K562 (cell line): Measurements from ENCODE around the gene EPS8L1. TPM values are rescaled to one million over a fixed set of nuclear protein-coding genes. Genes with fewer than 3 reads are reported as not detected.
A peak's percentile ranks its signal among the peaks of the same experiment; 100 is the strongest.

Experiments
- NCOA4 ChIP-seq: fragments of 450-650 bp; IDR thresholded peaks from 2 replicates; pipeline ENCODE4 v1.6.1; 2018; ENCODE audit warnings: mild to moderate bottlenecking; ENCODE audit not compliant: partially characterized antibody
- PHF8 ChIP-seq: fragments of 200-600 bp; sonication (generic); IDR thresholded peaks from 2 replicates; pipeline ENCODE4 v1.6.1; 2012; ENCODE audit warnings: mixed run types, mild to moderate bottlenecking, inconsistent platforms, low read length, moderate library complexity, borderline replicate concordance
- PURB ChIP-seq: sonication (generic); formaldehyde crosslinking; IDR thresholded peaks from 2 replicates; pipeline ENCODE4 v1.9.0; 2021; ENCODE audit warnings: low read depth, mild to moderate bottlenecking, missing genetic modification reagents
- SAP30 ChIP-seq: fragments of 200-600 bp; sonication (generic); IDR thresholded peaks from 2 replicates; pipeline ENCODE4 v1.6.1; 2012; ENCODE audit warnings: borderline replicate concordance, low read depth, mild to moderate bottlenecking, moderate library complexity, low read length, control low read depth, inconsistent platforms; ENCODE audit not compliant: insufficient read depth, poor library complexity, severe bottlenecking
- SIRT6 ChIP-seq: IDR thresholded peaks from one replicate; pipeline ENCODE4 v1.6.1; 2012; ENCODE audit warnings: low read depth, mild to moderate bottlenecking, control low read depth, inconsistent platforms, low read length, moderate library complexity
- SMARCC2 ChIP-seq: fragments of 450-650 bp; IDR thresholded peaks from 2 replicates; pipeline ENCODE4 v1.6.1; 2017; ENCODE audit warnings: antibody characterized with exemption, moderate library complexity, mild to moderate bottlenecking, low read depth
- SP1 ChIP-seq: sonication (generic); formaldehyde crosslinking; IDR thresholded peaks from 2 replicates; pipeline ENCODE4 v1.8.1; 2022; ENCODE audit warnings: mild to moderate bottlenecking, missing genetic modification reagents
- polyA plus RNA-seq, 8 experiments: library from polyadenylated mRNA; depleted of rRNA in 4 of 8; stranded (reverse) in 5 of 8; unstranded in 3 of 8; fragments of >200 nt; fragmentation: Nextera tagmentation in 2 of 8; fragmentation: Illumina TruSeq in 1 of 8; extraction: Ambion mirVana in 2 of 8; extraction: Trizol in 1 of 8; gene quantifications; 2 replicates each; pipeline versions ENCODE4 v1.2.1 to v1.2.3, GENCODE V29; 2011 to 2014; ENCODE audit warnings: inconsistent platforms in 1 of 8, missing spikeins in 1 of 8
- total RNA-seq, 7 experiments: library from RNA; depleted of rRNA in 6 of 7; stranded (reverse); fragments of >200 nt in 6 of 7; fragmentation: Illumina TruSeq in 2 of 7; extraction: Trizol in 2 of 7; gene quantifications; 2 replicates each; pipeline versions ENCODE4 v1.2.1 to v1.2.3, GENCODE V29; 2011 to 2021; ENCODE audit warnings: low replicate concordance in 1 of 7
- TF ChIP-seq, protein P1 (sequence below), 2 experiments: IDR thresholded peaks; 2 replicates each; pipeline ENCODE4 v1.6.1; 2011; ENCODE audit warnings: borderline replicate concordance in 1 of 2, control low read depth in 1 of 2, low read depth in 1 of 2, low read length in 1 of 2, mild to moderate bottlenecking in 1 of 2, mixed read lengths in 1 of 2, moderate library complexity in 1 of 2; ENCODE audit not compliant: insufficient read depth in 1 of 2, insufficient read length in 1 of 2, poor library complexity in 1 of 2, severe bottlenecking in 1 of 2; ENCODE audit errors: extremely low read depth in 1 of 2
- TF ChIP-seq, protein P2 (sequence below): sonication (generic); formaldehyde crosslinking; IDR thresholded peaks from 2 replicates; pipeline ENCODE4 v1.8.0; 2022; ENCODE audit warnings: missing genetic modification reagents, mild to moderate bottlenecking, moderate library complexity, borderline replicate concordance

EPS8L1 gene
- total and polyA plus RNA-seq, 9 of the 15 experiments (the other 6 are each of a cell fraction or from before 2014, with no cell fraction given), result 0.35 to 22.1 (median 11.9) TPM

DNA sequence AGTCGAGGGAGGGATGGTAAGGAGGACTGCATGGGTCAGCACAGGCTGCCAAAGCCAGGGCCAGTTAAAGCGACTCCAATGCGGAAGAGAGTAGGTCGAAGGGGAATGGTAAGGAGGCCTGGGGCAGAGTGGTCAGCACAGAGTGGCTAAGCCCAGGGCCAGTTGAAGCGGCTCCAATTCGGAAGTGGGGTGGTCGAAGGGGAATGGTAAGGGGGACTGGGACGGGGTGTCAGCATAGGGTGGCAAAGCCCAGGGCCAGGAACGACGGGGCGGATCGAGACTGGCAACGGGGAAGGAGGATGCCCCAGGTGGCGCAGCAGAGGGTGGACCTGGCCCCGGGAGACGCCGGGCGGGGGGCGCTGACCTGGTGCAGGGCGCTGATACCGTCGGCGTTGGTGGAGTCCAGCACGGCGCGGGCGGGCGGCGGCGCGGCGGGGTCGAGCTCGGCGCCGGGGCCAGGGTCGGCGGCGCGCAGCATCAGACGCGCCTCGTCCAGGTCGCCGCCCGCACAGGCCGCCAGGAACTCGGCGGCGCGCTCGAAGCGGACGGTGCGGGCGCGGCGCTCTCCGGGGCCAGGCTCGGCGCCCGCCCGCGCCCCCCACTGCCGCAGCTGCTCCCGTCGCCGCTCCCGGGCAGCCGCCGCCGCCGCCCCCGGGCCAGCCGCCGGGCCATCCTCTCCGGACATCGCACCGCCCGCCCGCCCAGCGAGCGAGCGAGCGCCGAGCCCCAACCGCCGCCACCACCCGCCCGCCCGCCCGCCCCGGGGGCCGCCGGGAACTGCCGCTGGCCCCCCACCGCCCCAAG, 41.4 kb downstream of the EPS8L1 start, which contains the start of gene PPP1R12C (continued):
- no peak for TF ChIP-seq SMARCC2
- TF ChIP-seq SIRT6, result no peak
- no peak for TF ChIP-seq PURB
- no peak for TF ChIP-seq SP1 (CRISPR knock-in tag)
- TF ChIP-seq, protein P1, sequence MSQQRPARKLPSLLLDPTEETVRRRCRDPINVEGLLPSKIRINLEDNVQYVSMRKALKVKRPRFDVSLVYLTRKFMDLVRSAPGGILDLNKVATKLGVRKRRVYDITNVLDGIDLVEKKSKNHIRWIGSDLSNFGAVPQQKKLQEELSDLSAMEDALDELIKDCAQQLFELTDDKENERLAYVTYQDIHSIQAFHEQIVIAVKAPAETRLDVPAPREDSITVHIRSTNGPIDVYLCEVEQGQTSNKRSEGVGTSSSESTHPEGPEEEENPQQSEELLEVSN (IDR thresholded peaks at IDR 0.05; ENCODE audit: borderline replicate concordance in 1 of 2, extremely low read depth in 1 of 2, insufficient read depth in 1 of 2, insufficient read length in 1 of 2, low read depth in 1 of 2, low read length in 1 of 2, poor library complexity in 1 of 2, severe bottlenecking in 1 of 2), result peak in 1 of 2 experiments; percentile 19
- TF ChIP-seq SAP30, result peak; percentile 80
- TF ChIP-seq NCOA4, result no peak
- TF ChIP-seq PHF8, result peak; percentile 68; the same call in 1 of the 2 replicates
- TF ChIP-seq, protein P2, sequence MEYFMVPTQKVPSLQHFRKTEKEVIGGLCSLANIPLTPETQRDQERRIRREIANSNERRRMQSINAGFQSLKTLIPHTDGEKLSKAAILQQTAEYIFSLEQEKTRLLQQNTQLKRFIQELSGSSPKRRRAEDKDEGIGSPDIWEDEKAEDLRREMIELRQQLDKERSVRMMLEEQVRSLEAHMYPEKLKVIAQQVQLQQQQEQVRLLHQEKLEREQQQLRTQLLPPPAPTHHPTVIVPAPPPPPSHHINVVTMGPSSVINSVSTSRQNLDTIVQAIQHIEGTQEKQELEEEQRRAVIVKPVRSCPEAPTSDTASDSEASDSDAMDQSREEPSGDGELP (CRISPR knock-in tag), result peak; percentile 44; the same call in 1 of the 2 replicates
